Parathyroid adenoma (tissue), 2 donors: ENCODE results near the gene MAP3K21.

Source experiments
- H2AFZ ChIP-seq: fragments of 300-600 bp; sonication (generic); one replicate; pipeline ENCODE4 v1.7.0; 2017; ENCODE audit warnings: antibody characterized with exemption, mild to moderate bottlenecking
- H3K27ac ChIP-seq: fragments of 300-600 bp; sonication (generic); one replicate; pipeline ENCODE4 v1.7.0; 2017
- H3K27me3 ChIP-seq: fragments of 300-600 bp; sonication (generic); one replicate; pipeline ENCODE4 v1.7.0; 2017; ENCODE audit warnings: low read length; ENCODE audit not compliant: control insufficient read depth, insufficient read depth
- H3K36me3 ChIP-seq: fragments of 300-600 bp; sonication (generic); one replicate; pipeline ENCODE4 v1.7.0; 2017; ENCODE audit warnings: low read length; ENCODE audit not compliant: control insufficient read depth, insufficient read depth
- H3K4me1 ChIP-seq: fragments of 300-600 bp; sonication (generic); one replicate; pipeline ENCODE4 v1.7.0; 2017; ENCODE audit warnings: control low read depth
- H3K4me2 ChIP-seq: fragments of 300-600 bp; sonication (generic); one replicate; pipeline ENCODE4 v1.7.0; 2017; ENCODE audit warnings: low read length
- H3K4me3 ChIP-seq: fragments of 300-600 bp; sonication (generic); one replicate; pipeline ENCODE4 v1.7.0; 2017; ENCODE audit warnings: low read depth, low read length
- H3K79me2 ChIP-seq: fragments of 300-600 bp; sonication (generic); one replicate; pipeline ENCODE4 v1.7.0; 2017; ENCODE audit warnings: control low read depth
- H3K9ac ChIP-seq: fragments of 300-600 bp; sonication (generic); one replicate; pipeline ENCODE4 v1.7.0; 2017; ENCODE audit warnings: mild to moderate bottlenecking
- H3K9me3 ChIP-seq: fragments of 300-600 bp; sonication (generic); one replicate; pipeline ENCODE4 v1.7.0; 2017; ENCODE audit warnings: low read length; ENCODE audit not compliant: control insufficient read depth
- CTCF ChIP-seq: fragments of 300-600 bp; sonication (generic); IDR thresholded peaks from one replicate; pipeline ENCODE4 v1.7.0; 2017; ENCODE audit warnings: antibody characterized with exemption, mild to moderate bottlenecking
- donor health status: primary hyperparathyroidism.

Gene MAP3K21

DNA sequence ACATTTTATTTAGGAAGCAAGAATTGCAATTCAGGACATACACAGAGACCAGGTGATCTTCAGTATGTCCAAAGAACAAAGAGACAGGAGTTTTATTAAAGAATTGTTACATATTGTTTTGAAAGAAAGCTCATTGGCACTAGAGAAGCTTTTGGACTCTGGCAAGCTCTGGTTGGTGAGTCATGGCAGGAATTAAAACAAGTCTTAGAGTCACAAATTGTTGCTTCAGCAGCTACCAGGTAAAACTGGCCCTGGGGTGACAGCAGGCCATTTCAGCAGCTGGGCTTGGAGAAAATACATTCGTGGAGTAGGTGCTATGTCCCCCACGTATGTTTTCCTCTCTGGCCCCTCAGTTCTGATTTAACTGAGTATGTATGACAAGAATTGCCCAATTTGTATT is 58.8 kb downstream of the MAP3K21 start:
- TF ChIP-seq CTCF, result no peak

DNA sequence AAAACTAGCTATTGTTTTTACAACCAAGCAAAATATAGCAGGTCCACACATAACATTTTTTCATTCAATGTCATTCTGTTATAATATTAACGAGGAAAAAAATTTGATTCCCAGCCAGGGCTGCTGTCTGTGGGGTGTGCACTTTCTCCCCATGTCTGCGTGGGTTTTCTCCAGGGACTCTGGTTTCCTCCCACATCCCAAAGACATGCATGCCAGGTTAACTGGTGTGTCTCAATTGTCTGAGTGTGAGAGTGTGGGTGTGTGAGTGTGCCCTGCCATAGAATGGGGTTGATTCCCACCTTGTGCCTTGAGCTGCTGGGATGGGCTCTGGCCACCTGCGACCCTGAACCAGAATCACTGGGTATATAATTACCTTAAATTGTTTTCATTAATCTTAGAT is 60.1 kb downstream of the MAP3K21 start:
- Histone ChIP-seq H2AFZ (no peak overlapping the region), H3K79me2 (no peaks in the 10 kb centered on the region), H3K36me3 (no peaks in the 10 kb centered on the region), H3K27me3 (no peaks in the 10 kb centered on the region), H3K9ac (no peak overlapping the region), H3K27ac (no peak overlapping the region), H3K4me3 (no peak overlapping the region), H3K4me1 (no peaks in the 10 kb centered on the region), H3K4me2 (no peak overlapping the region), H3K9me3 (no peaks in the 10 kb centered on the region)
- no peak for TF ChIP-seq CTCF

More for the DNA sequence above, 58.8 kb downstream of the MAP3K21 start:
- no peak overlapping the region for H3K4me2 ChIP-seq
- no peaks in the 10 kb centered on the region for H3K79me2 ChIP-seq
- H3K27ac ChIP-seq, result no peak overlapping the region
- no peaks in the 10 kb centered on the region for H3K36me3 ChIP-seq
- H3K4me3 ChIP-seq, result no peak overlapping the region
- H3K9me3 ChIP-seq, result no peaks in the 10 kb centered on the region
- H2AFZ ChIP-seq, result no peak overlapping the region
- no peak overlapping the region for H3K9ac ChIP-seq
- H3K27me3 ChIP-seq, result no peaks in the 10 kb centered on the region
- no peaks in the 10 kb centered on the region for H3K4me1 ChIP-seq

- Histone ChIP-seq H3K4me2 (no peak overlapping the region), H3K36me3 (no peaks in the 10 kb centered on the region), H3K9ac (no peak overlapping the region), H3K9me3 (no peaks in the 10 kb centered on the region), H3K4me1 (no peaks in the 10 kb centered on the region), H3K4me3 (no peak overlapping the region), H3K27ac (no peak overlapping the region), H3K27me3 (no peaks in the 10 kb centered on the region), H3K79me2 (no peaks in the 10 kb centered on the region), H2AFZ (no peak overlapping the region)
- no peak for TF ChIP-seq CTCF
These were observed 61.6 kb downstream of the MAP3K21 start for GRCh38 chr1:233389169-233389568.

- Histone ChIP-seq H3K79me2 (no peaks in the 10 kb centered on the region), H3K9me3 (no peaks in the 10 kb centered on the region), H3K4me3 (no peak overlapping the region), H3K27me3 (no peaks in the 10 kb centered on the region), H3K36me3 (no peaks in the 10 kb centered on the region), H3K27ac (no peak overlapping the region), H2AFZ (no peak overlapping the region), H3K4me1 (no peaks in the 10 kb centered on the region), H3K4me2 (no peak overlapping the region), H3K9ac (no peak overlapping the region)
- no peak for TF ChIP-seq CTCF
These were observed 62.4 kb downstream of the MAP3K21 start for GRCh38 chr1:233389893-233390292.

GRCh38 chr1:233390842-233391737 is 63.6 kb downstream of the MAP3K21 start:
- no peak overlapping the region for H3K27ac ChIP-seq
- H3K4me2 ChIP-seq, result no peak overlapping the region
- TF ChIP-seq CTCF, result no peak
- H3K36me3 ChIP-seq, result no peaks in the 10 kb centered on the region
- no peaks in the 10 kb centered on the region for H3K79me2 ChIP-seq
- no peak overlapping the region for H2AFZ ChIP-seq
- no peaks in the 10 kb centered on the region for H3K27me3 ChIP-seq
- no peak overlapping the region for H3K9ac ChIP-seq
- no peaks in the 10 kb centered on the region for H3K4me1 ChIP-seq
- H3K4me3 ChIP-seq, result no peak overlapping the region
- no peaks in the 10 kb centered on the region for H3K9me3 ChIP-seq
